Right lobe of liver (tissue), 4 donors: Measurements from ENCODE around the gene VAV2.

Experiments
- POLR2A ChIP-seq: fragments of 450-650 bp; IDR thresholded peaks from one replicate; pipeline ENCODE4 v1.6.1; 2017; ENCODE audit warnings: antibody characterized with exemption, mild to moderate bottlenecking
- TF ChIP-seq, protein P1 (sequence below), 4 donors: fragments of 200-600 bp in 3 of 4; fragments of 450-650 bp in 1 of 4; IDR thresholded peaks; one replicate each; pipeline versions ENCODE4 v1.5.1 to v1.8.0; 2016 to 2022; ENCODE audit warnings: antibody characterized with exemption in 4 of 4, mild to moderate bottlenecking in 2 of 4
- donor health status: DM: no; HTN: no; CAD: no.
- donor health status: DM: no; HTN: no; CAD: no.
- donor health status: DM: no; HTN: yes; CAD: no.

DNA sequence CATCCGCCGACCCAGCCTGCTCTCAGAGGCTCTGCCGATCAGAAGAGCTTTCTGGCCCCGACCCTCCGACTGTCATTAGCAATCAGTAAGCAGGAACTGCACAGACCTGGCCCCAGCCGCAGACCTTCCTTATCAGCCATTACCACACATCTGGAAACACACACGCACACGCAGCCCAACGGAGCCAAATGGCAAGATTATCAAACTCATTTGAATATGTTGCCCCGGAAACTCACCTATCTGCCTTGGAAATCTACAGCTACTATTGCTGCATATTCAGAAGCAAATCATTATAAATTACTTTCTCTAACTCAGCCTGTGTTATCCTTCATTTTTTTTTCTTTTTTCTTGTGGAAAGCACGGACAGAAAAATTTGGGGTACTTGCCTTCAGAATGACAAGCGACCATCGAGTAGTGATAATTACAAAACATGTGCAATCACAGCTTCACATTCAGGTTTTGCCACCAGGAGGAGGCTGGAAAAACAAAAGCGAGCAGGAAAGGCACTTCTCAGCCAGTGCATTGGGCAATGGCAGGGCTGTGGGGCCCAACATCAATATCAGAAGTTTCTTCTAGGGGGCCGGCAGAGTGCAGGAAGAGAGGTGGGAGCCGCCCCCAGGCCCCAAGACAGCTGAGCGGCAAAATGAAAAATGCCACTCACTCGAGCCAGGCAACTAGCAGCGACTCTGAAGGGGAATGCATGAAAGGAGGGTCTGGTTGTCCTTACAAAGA, 122.3 kb downstream of the VAV2 start:
- TF ChIP-seq, protein P1, sequence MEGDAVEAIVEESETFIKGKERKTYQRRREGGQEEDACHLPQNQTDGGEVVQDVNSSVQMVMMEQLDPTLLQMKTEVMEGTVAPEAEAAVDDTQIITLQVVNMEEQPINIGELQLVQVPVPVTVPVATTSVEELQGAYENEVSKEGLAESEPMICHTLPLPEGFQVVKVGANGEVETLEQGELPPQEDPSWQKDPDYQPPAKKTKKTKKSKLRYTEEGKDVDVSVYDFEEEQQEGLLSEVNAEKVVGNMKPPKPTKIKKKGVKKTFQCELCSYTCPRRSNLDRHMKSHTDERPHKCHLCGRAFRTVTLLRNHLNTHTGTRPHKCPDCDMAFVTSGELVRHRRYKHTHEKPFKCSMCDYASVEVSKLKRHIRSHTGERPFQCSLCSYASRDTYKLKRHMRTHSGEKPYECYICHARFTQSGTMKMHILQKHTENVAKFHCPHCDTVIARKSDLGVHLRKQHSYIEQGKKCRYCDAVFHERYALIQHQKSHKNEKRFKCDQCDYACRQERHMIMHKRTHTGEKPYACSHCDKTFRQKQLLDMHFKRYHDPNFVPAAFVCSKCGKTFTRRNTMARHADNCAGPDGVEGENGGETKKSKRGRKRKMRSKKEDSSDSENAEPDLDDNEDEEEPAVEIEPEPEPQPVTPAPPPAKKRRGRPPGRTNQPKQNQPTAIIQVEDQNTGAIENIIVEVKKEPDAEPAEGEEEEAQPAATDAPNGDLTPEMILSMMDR (IDR thresholded peaks at IDR 0.05) = peak in 1 of 4 donors; percentile 24
- no peak for TF ChIP-seq POLR2A
